SJCRH30 (cell line): Measurements from ENCODE around the gene CRTAC1. TPM values are rescaled to one million over a fixed set of nuclear protein-coding genes. Genes with fewer than 3 reads are reported as not detected.
A peak's percentile ranks its signal among the peaks of the same experiment; 100 is the strongest.

Experiments used
- DNase-seq, 2 experiments: peaks; one replicate each; pipeline ENCODE4 v3.0.0-alpha.2; 2015 to 2020
- H3K27ac ChIP-seq: fragments of 250-450 bp; sonication (Bioruptor Pico); 2 replicates; pipeline ENCODE4 v1.5.1; 2020; ENCODE audit warnings: mild to moderate bottlenecking, moderate library complexity
- H3K27me3 ChIP-seq: fragments of 250-450 bp; sonication (Bioruptor Pico); 2 replicates; pipeline ENCODE4 v1.5.1; 2020; ENCODE audit warnings: mild to moderate bottlenecking, moderate library complexity
- H3K36me3 ChIP-seq: fragments of 250-450 bp; sonication (Bioruptor Pico); 2 replicates; pipeline ENCODE4 v1.5.1; 2020; ENCODE audit warnings: mild to moderate bottlenecking, moderate library complexity
- H3K4me1 ChIP-seq: fragments of 250-450 bp; sonication (Bioruptor Pico); 2 replicates; pipeline ENCODE4 v1.5.1; 2020; ENCODE audit warnings: mild to moderate bottlenecking, moderate library complexity
- H3K4me3 ChIP-seq: fragments of 250-450 bp; sonication (Bioruptor Pico); 2 replicates; pipeline ENCODE4 v1.5.1; 2020; ENCODE audit warnings: mild to moderate bottlenecking, moderate library complexity
- H3K9me3 ChIP-seq: fragments of 250-450 bp; sonication (Bioruptor Pico); replicated peaks from 2 replicates; pipeline ENCODE4 v1.5.1; 2020; ENCODE audit warnings: mild to moderate bottlenecking, moderate library complexity
- total RNA-seq: library from RNA; depleted of rRNA; stranded (reverse); fragments of >200 nt; shearing (Covaris generic); gene quantifications from 2 replicates; pipeline ENCODE4 v1.2.3, GENCODE V29; 2014

CRTAC1 gene
- total RNA-seq, 1 experiment from 2014 or later, result not detected

GRCh38 chr10:97974100-97974499 is 56.3 kb downstream of the CRTAC1 start:
- Histone ChIP-seq H3K4me1 (no peaks in the 10 kb centered on the region), H3K9me3 (no peaks in the 10 kb centered on the region; the same call in 1 of the 2 replicates), H3K27me3 (peaks cover 22% of the 10 kb centered on the region), H3K27ac (no peak overlapping the region), H3K36me3 (no peaks in the 10 kb centered on the region), H3K4me3 (no peak overlapping the region)
- no peak for DNase-seq

- no peak for DNase-seq
- Histone ChIP-seq H3K36me3 (no peaks in the 10 kb centered on the region), H3K27me3 (peaks cover 17% of the 10 kb centered on the region), H3K4me3 (no peak overlapping the region), H3K9me3 (no peaks in the 10 kb centered on the region; the same call in 1 of the 2 replicates), H3K4me1 (no peaks in the 10 kb centered on the region), H3K27ac (no peak overlapping the region)
Observed at GRCh38 chr10:97969538-97970079, 60.8 kb downstream of the CRTAC1 start.

- Histone ChIP-seq H3K4me3 (no peak overlapping the region), H3K27ac (no peak overlapping the region), H3K36me3 (no peaks in the 10 kb centered on the region), H3K9me3 (no peaks in the 10 kb centered on the region), H3K4me1 (no peaks in the 10 kb centered on the region), H3K27me3 (peaks cover 32% of the 10 kb centered on the region)
- DNase-seq, result no peak
Observed at GRCh38 chr10:97964748-97965147, 65.7 kb downstream of the CRTAC1 start.

- Histone ChIP-seq H3K4me3 (no peak overlapping the region), H3K36me3 (no peaks in the 10 kb centered on the region), H3K27ac (no peak overlapping the region), H3K4me1 (no peaks in the 10 kb centered on the region), H3K9me3 (no peaks in the 10 kb centered on the region), H3K27me3 (peaks cover 21% of the 10 kb centered on the region)
- no peak for DNase-seq
Observed at GRCh38 chr10:97961945-97962344, 68.5 kb downstream of the CRTAC1 start.

GRCh38 chr10:97960269-97961056 is 70.0 kb downstream of the CRTAC1 start:
- H3K27ac ChIP-seq, result no peak overlapping the region
- H3K9me3 ChIP-seq, result no peaks in the 10 kb centered on the region
- DNase-seq, result peak in 1 of 2 experiments; percentile 30
- no peaks in the 10 kb centered on the region for H3K36me3 ChIP-seq
- H3K4me3 ChIP-seq, result no peak overlapping the region
- no peaks in the 10 kb centered on the region for H3K4me1 ChIP-seq
- peaks cover 21% of the 10 kb centered on the region for H3K27me3 ChIP-seq

GRCh38 chr10:97949462-97949861 is 81.0 kb downstream of the CRTAC1 start:
- Histone ChIP-seq H3K36me3 (no peaks in the 10 kb centered on the region), H3K4me1 (no peaks in the 10 kb centered on the region), H3K9me3 (no peaks in the 10 kb centered on the region), H3K4me3 (no peak overlapping the region), H3K27me3 (0 out of 2 replicates have a peak, but pooled peaks cover 4% of the 10 kb centered on the region), H3K27ac (no peak overlapping the region)
- DNase-seq, result no peak

GRCh38 chr10:97948822-97949221 is 81.6 kb downstream of the CRTAC1 start:
- H3K9me3 ChIP-seq, result no peaks in the 10 kb centered on the region
- H3K4me1 ChIP-seq, result no peaks in the 10 kb centered on the region
- no peak overlapping the region for H3K27ac ChIP-seq
- no peak for DNase-seq
- H3K27me3 ChIP-seq, result 0 out of 2 replicates have a peak, but pooled peaks cover 4% of the 10 kb centered on the region
- no peaks in the 10 kb centered on the region for H3K36me3 ChIP-seq
- H3K4me3 ChIP-seq, result no peak overlapping the region

- DNase-seq, result no peak
- no peaks in the 10 kb centered on the region; the same call in 1 of the 2 replicates for H3K36me3 ChIP-seq
- H3K4me3 ChIP-seq, result no peak overlapping the region
- no peaks in the 10 kb centered on the region for H3K27me3 ChIP-seq
- H3K27ac ChIP-seq, result no peak overlapping the region
- H3K4me1 ChIP-seq, result no peaks in the 10 kb centered on the region
- 0 out of 2 replicates have a peak, but pooled peaks cover 4% of the 10 kb centered on the region for H3K9me3 ChIP-seq
Observed at GRCh38 chr10:97944772-97945171, 85.6 kb downstream of the CRTAC1 start.

GRCh38 chr10:97943294-97943693 is 87.1 kb downstream of the CRTAC1 start:
- Histone ChIP-seq H3K4me3 (no peak overlapping the region), H3K27ac (no peak overlapping the region), H3K4me1 (no peaks in the 10 kb centered on the region), H3K27me3 (no peaks in the 10 kb centered on the region), H3K36me3 (no peaks in the 10 kb centered on the region; the same call in 1 of the 2 replicates), H3K9me3 (0 out of 2 replicates have a peak, but pooled peaks cover 4% of the 10 kb centered on the region)
- no peak for DNase-seq

GRCh38 chr10:97940534-97940933 is 89.9 kb downstream of the CRTAC1 start:
- Histone ChIP-seq H3K27me3 (peaks cover 3% of the 10 kb centered on the region; the same call in 1 of the 2 replicates), H3K36me3 (no peaks in the 10 kb centered on the region; the same call in 1 of the 2 replicates), H3K27ac (no peak overlapping the region), H3K9me3 (0 out of 2 replicates have a peak, but pooled peaks cover 4% of the 10 kb centered on the region), H3K4me1 (no peaks in the 10 kb centered on the region), H3K4me3 (no peak overlapping the region)
- no peak for DNase-seq

- Histone ChIP-seq H3K4me1 (no peaks in the 10 kb centered on the region), H3K27me3 (peaks cover 3% of the 10 kb centered on the region; the same call in 1 of the 2 replicates), H3K36me3 (no peaks in the 10 kb centered on the region; the same call in 1 of the 2 replicates), H3K4me3 (no peak overlapping the region), H3K9me3 (0 out of 2 replicates have a peak, but pooled peaks cover 4% of the 10 kb centered on the region), H3K27ac (no peak overlapping the region)
- DNase-seq, result no peak
Observed at GRCh38 chr10:97939446-97939990, 90.9 kb downstream of the CRTAC1 start.

- no peak overlapping the region for H3K4me3 ChIP-seq
- H3K27ac ChIP-seq, result no peak overlapping the region
- no peaks in the 10 kb centered on the region for H3K9me3 ChIP-seq
- H3K27me3 ChIP-seq, result peaks cover 3% of the 10 kb centered on the region; the same call in 1 of the 2 replicates
- H3K4me1 ChIP-seq, result no peaks in the 10 kb centered on the region
- DNase-seq, result no peak
- no peaks in the 10 kb centered on the region; the same call in 1 of the 2 replicates for H3K36me3 ChIP-seq
Observed at GRCh38 chr10:97937928-97938327, 92.5 kb downstream of the CRTAC1 start.

- Histone ChIP-seq H3K36me3 (no peaks in the 10 kb centered on the region), H3K9me3 (no peaks in the 10 kb centered on the region), H3K27me3 (peaks cover 3% of the 10 kb centered on the region; the same call in 1 of the 2 replicates), H3K4me1 (no peaks in the 10 kb centered on the region), H3K27ac (no peak overlapping the region), H3K4me3 (no peak overlapping the region)
- no peak for DNase-seq
Observed at GRCh38 chr10:97937054-97937453, 93.4 kb downstream of the CRTAC1 start.

- peaks cover 3% of the 10 kb centered on the region; the same call in 1 of the 2 replicates for H3K27me3 ChIP-seq
- no peaks in the 10 kb centered on the region for H3K36me3 ChIP-seq
- DNase-seq, result no peak
- no peaks in the 10 kb centered on the region for H3K4me1 ChIP-seq
- H3K27ac ChIP-seq, result no peak overlapping the region
- H3K9me3 ChIP-seq, result no peaks in the 10 kb centered on the region
- H3K4me3 ChIP-seq, result no peak overlapping the region
Observed at GRCh38 chr10:97936126-97936525, 94.3 kb downstream of the CRTAC1 start.

- Histone ChIP-seq H3K4me1 (no peaks in the 10 kb centered on the region), H3K27me3 (peaks cover 11% of the 10 kb centered on the region; the same call in 1 of the 2 replicates), H3K4me3 (no peak overlapping the region), H3K9me3 (no peaks in the 10 kb centered on the region), H3K27ac (no peak overlapping the region), H3K36me3 (no peaks in the 10 kb centered on the region)
- no peak for DNase-seq
Observed at GRCh38 chr10:97932932-97933530, 97.4 kb downstream of the CRTAC1 start.
